ENCODE results near the gene PPP1R16B.
"Not testable (repeated sequence)": the region's sequence is repeated elsewhere in the genome, so short reads cannot be mapped to it uniquely, and the experiment has no call there.

Gene PPP1R16B

GRCh38 chr20:38794057-38794456 is 11.4 kb upstream of the PPP1R16B start:
- not testable (repeated sequence) for DNase-seq

- DNase-seq: no peak
Measured at GRCh38 chr20:38798266-38798665, 7.2 kb upstream of the PPP1R16B start.

- no peak for DNase-seq
Measured at GRCh38 chr20:38799203-38799602, 6.3 kb upstream of the PPP1R16B start.

GRCh38 chr20:38800882-38801281 is 4.6 kb upstream of the PPP1R16B start:
- no peak for DNase-seq

- DNase-seq: no peak
Measured at GRCh38 chr20:38804221-38804620, 1.3 kb upstream of the PPP1R16B start.

- no peak for DNase-seq
Measured at GRCh38 chr20:38804682-38805501, 605 bp upstream of the PPP1R16B start.

GRCh38 chr20:38805958-38806854 is 709 bp downstream of the PPP1R16B start:
- DNase-seq: no peak

- DNase-seq: no peak
Measured at GRCh38 chr20:38806855-38807655, 1.6 kb downstream of the PPP1R16B start.

GRCh38 chr20:38809942-38810341 is 4.4 kb downstream of the PPP1R16B start:
- DNase-seq: no peak

GRCh38 chr20:38810926-38811630 is 5.6 kb downstream of the PPP1R16B start:
- no peak for DNase-seq

- no peak for DNase-seq
Measured at GRCh38 chr20:38811769-38812168, 6.3 kb downstream of the PPP1R16B start.

- no peak for DNase-seq
Measured at GRCh38 chr20:38812182-38812581, 6.7 kb downstream of the PPP1R16B start.

GRCh38 chr20:38812709-38813573 is 7.4 kb downstream of the PPP1R16B start:
- no peak for DNase-seq

GRCh38 chr20:38813574-38813962 is 8.1 kb downstream of the PPP1R16B start:
- not testable (repeated sequence) for DNase-seq

- DNase-seq: no peak
Measured at GRCh38 chr20:38815446-38815845, 9.9 kb downstream of the PPP1R16B start.

GRCh38 chr20:38818113-38819065 is 12.9 kb downstream of the PPP1R16B start:
- no peak for DNase-seq

GRCh38 chr20:38825571-38825900 is 20.0 kb downstream of the PPP1R16B start:
- no peak for DNase-seq

GRCh38 chr20:38825901-38826625 is 20.6 kb downstream of the PPP1R16B start:
- no peak for DNase-seq

GRCh38 chr20:38827770-38828281 is 22.3 kb downstream of the PPP1R16B start:
- DNase-seq: no peak
